BE2C (cell line): ENCODE measurements around the gene AASS.
"Not testable (repeated sequence)": the region's sequence is repeated elsewhere in the genome, so short reads cannot be mapped to it uniquely, and the experiment has no call there.

ENCODE experiments used
- DNase-seq: peaks from one replicate; pipeline ENCODE4 v3.0.0-alpha.2; 2020
- H3K27me3 ChIP-seq: fragments of 250-450 bp; sonication (Bioruptor Pico); 2 replicates; pipeline ENCODE4 v1.5.1; 2020; ENCODE audit warnings: mild to moderate bottlenecking
- H3K36me3 ChIP-seq: fragments of 250-450 bp; sonication (Bioruptor Pico); 2 replicates; pipeline ENCODE4 v1.5.1; 2020; ENCODE audit warnings: mild to moderate bottlenecking
- H3K4me1 ChIP-seq: fragments of 250-450 bp; sonication (Bioruptor Pico); 2 replicates; pipeline ENCODE4 v1.5.1; 2020
- H3K4me3 ChIP-seq: 2 replicates; pipeline ENCODE4 v1.5.1; 2011; ENCODE audit warnings: low read depth, low read length
- H3K9me3 ChIP-seq: fragments of 250-450 bp; sonication (Bioruptor Pico); 2 replicates; pipeline ENCODE4 v1.5.1; 2020
- CTCF ChIP-seq: IDR thresholded peaks from 2 replicates; pipeline ENCODE4 v1.5.1; 2012; ENCODE audit warnings: mild to moderate bottlenecking, low read depth, low read length

The AASS gene

DNA sequence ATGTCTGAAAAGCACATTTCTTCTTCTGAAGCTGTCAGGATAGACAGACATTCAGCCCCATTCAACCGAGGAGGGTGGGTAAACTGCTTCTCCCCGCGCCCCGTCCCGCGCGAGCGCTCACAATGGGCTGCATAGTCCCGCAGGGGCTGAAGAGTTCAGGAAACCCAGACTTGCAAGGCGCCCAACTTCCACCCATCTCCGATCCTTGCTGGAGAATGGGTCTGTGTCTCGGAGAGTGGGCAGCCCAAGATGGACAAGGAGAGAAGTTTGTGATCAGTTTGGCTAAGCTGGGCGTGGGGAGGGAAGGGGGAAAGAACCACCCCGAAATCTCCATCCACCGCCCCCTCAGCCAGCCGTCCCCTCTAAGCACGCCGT is 686 bp downstream of the AASS start:
- no peak for DNase-seq
- no peak for TF ChIP-seq CTCF
- peak overlapping the region; percentile 83 for H3K4me3 ChIP-seq

GRCh38 chr7:122140918-122141317 is 3.1 kb downstream of the AASS start:
- H3K4me1 ChIP-seq: no peaks in the 10 kb centered on the region
- no peaks in the 10 kb centered on the region for H3K9me3 ChIP-seq

More for the DNA sequence above, 686 bp downstream of the AASS start:
- no peaks in the 10 kb centered on the region for H3K9me3 ChIP-seq
- peaks cover 12% of the 10 kb centered on the region for H3K27me3 ChIP-seq
- H3K36me3 ChIP-seq: no peaks in the 10 kb centered on the region
- no peaks in the 10 kb centered on the region for H3K4me1 ChIP-seq

GRCh38 chr7:122137251-122138077 is 6.6 kb downstream of the AASS start:
- H3K27me3 ChIP-seq: peaks cover 4% of the 10 kb centered on the region; the same call in 1 of the 2 replicates
- no peaks in the 10 kb centered on the region for H3K4me1 ChIP-seq
- no peak for TF ChIP-seq CTCF
- H3K9me3 ChIP-seq: no peaks in the 10 kb centered on the region
- no peak overlapping the region for H3K4me3 ChIP-seq
- no peaks in the 10 kb centered on the region for H3K36me3 ChIP-seq
- no peak for DNase-seq

More at GRCh38 chr7:122140918-122141317, 3.1 kb downstream of the AASS start:
- H3K36me3 ChIP-seq: no peaks in the 10 kb centered on the region
- H3K4me3 ChIP-seq: no peak overlapping the region
- DNase-seq: no peak
- TF ChIP-seq CTCF: no peak
- peaks cover 12% of the 10 kb centered on the region for H3K27me3 ChIP-seq

GRCh38 chr7:122136639-122137245 is 7.3 kb downstream of the AASS start:
- no peaks in the 10 kb centered on the region for H3K36me3 ChIP-seq
- no peaks in the 10 kb centered on the region for H3K9me3 ChIP-seq
- H3K4me3 ChIP-seq: no peak overlapping the region
- TF ChIP-seq CTCF: no peak
- H3K4me1 ChIP-seq: no peaks in the 10 kb centered on the region
- no peak for DNase-seq
- peaks cover 1% of the 10 kb centered on the region; the same call in 1 of the 2 replicates for H3K27me3 ChIP-seq

DNA sequence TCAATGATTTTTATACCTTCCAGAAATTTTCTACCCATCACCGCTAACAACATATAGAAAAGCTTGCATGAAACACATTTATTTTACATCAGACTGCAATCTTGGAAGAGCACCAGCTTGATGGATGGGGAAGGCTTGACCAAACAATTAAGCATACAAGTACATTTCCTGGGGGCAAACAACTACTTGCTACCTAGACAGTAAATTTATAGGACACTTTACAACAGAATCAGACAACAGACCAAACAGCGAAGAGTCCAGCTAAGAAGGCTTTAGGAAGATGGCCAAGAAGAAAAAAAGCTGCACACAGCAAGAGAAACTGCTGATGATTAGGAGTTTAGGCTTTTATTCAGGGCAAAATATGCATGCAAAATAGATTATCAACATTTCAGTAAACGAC is 8.0 kb downstream of the AASS start:
- no peaks in the 10 kb centered on the region for H3K27me3 ChIP-seq
- H3K4me3 ChIP-seq: no peak overlapping the region
- H3K9me3 ChIP-seq: no peaks in the 10 kb centered on the region
- no peak for TF ChIP-seq CTCF
- no peaks in the 10 kb centered on the region for H3K36me3 ChIP-seq
- DNase-seq: no peak
- no peaks in the 10 kb centered on the region for H3K4me1 ChIP-seq

- TF ChIP-seq CTCF: no peak
- no peak for DNase-seq
Measured at GRCh38 chr7:122135275-122135674, 8.8 kb downstream of the AASS start.

GRCh38 chr7:122134793-122135192 is 9.3 kb downstream of the AASS start:
- H3K9me3 ChIP-seq, H3K4me1 ChIP-seq, DNase-seq, H3K27me3 ChIP-seq, H3K36me3 ChIP-seq, H3K4me3 ChIP-seq: not testable (repeated sequence)

More at GRCh38 chr7:122135275-122135674, 8.8 kb downstream of the AASS start:
- no peaks in the 10 kb centered on the region for H3K27me3 ChIP-seq
- no peak overlapping the region for H3K4me3 ChIP-seq
- H3K4me1 ChIP-seq: no peaks in the 10 kb centered on the region
- no peaks in the 10 kb centered on the region for H3K36me3 ChIP-seq
- H3K9me3 ChIP-seq: no peaks in the 10 kb centered on the region
